Fibroblast of lung (primary cell): ENCODE results near the gene POLG2. TPM values are rescaled to one million over a fixed set of nuclear protein-coding genes. Genes with fewer than 3 reads are reported as not detected.
"Not testable (repeated sequence)": the region's sequence is repeated elsewhere in the genome, so short reads cannot be mapped to it uniquely, and the experiment has no call there.

ENCODE experiments used
- DNase-seq, 2 donors: peaks; one replicate each; pipeline versions ENCODE4 v3.0.0 to v3.0.0-alpha.2; 2010; ENCODE audit warnings: low read depth in 2 of 2
- H2AFZ ChIP-seq: 2 replicates; pipeline ENCODE4 v1.5.1; 2012; ENCODE audit warnings: low read length, control low read depth, inconsistent platforms
- H3K27ac ChIP-seq: 2 replicates; pipeline ENCODE4 v1.5.1; 2011; ENCODE audit warnings: low read length, control low read depth; ENCODE audit not compliant: insufficient read depth
- H3K27me3 ChIP-seq: 2 replicates; pipeline ENCODE4 v1.5.1; 2011; ENCODE audit warnings: mild to moderate bottlenecking, low read length; ENCODE audit not compliant: control insufficient read depth, insufficient read depth
- H3K36me3 ChIP-seq: 2 replicates; pipeline ENCODE4 v1.5.1; 2011; ENCODE audit warnings: low read length; ENCODE audit not compliant: control insufficient read depth, insufficient read depth
- H3K4me1 ChIP-seq: 2 replicates; pipeline ENCODE4 v1.5.1; 2011; ENCODE audit warnings: low read length; ENCODE audit not compliant: control insufficient read depth, insufficient read depth; ENCODE audit errors: extremely low read depth
- H3K4me2 ChIP-seq: 2 replicates; pipeline ENCODE4 v1.5.1; 2011; ENCODE audit warnings: low read length, control low read depth; ENCODE audit not compliant: insufficient read depth; ENCODE audit errors: extremely low read depth
- H3K4me3 ChIP-seq, 4 experiments: fragments of 200-600 bp in 1 of 4; sonication (generic) in 1 of 4; replicated peaks in 1 of 4; 2 replicates each; pipeline ENCODE4 v1.5.1; 2011 to 2016; ENCODE audit warnings: low read length in 4 of 4, low read depth in 3 of 4, mild to moderate bottlenecking in 3 of 4, control low read depth in 2 of 4, inconsistent platforms in 1 of 4, mixed read lengths in 1 of 4; ENCODE audit not compliant: insufficient read depth in 1 of 4; ENCODE audit errors: control extremely low read depth in 1 of 4
- H3K79me2 ChIP-seq: 2 replicates; pipeline ENCODE4 v1.5.1; 2012; ENCODE audit warnings: mild to moderate bottlenecking, low read length, inconsistent platforms; ENCODE audit not compliant: control insufficient read depth, insufficient read depth
- H3K9ac ChIP-seq: 2 replicates; pipeline ENCODE4 v1.5.1; 2011; ENCODE audit warnings: mild to moderate bottlenecking, low read length, control low read depth; ENCODE audit not compliant: insufficient read depth
- H3K9me3 ChIP-seq: 2 replicates; pipeline ENCODE4 v1.5.1; 2012; ENCODE audit warnings: low read depth, low read length; ENCODE audit not compliant: control insufficient read depth, insufficient read depth
- H4K20me1 ChIP-seq: 2 replicates; pipeline ENCODE4 v1.5.1; 2011; ENCODE audit warnings: low read length; ENCODE audit not compliant: control insufficient read depth, insufficient read depth; ENCODE audit errors: extremely low read depth
- EZH2 ChIP-seq: IDR thresholded peaks from 2 replicates; pipeline ENCODE4 v1.5.1; 2012; ENCODE audit warnings: low read length, control low read depth, mild to moderate bottlenecking; ENCODE audit errors: missing control alignments
- polyA plus RNA-seq, 2 donors: library from polyadenylated mRNA; depleted of rRNA in 1 of 2; stranded (reverse) in 1 of 2; unstranded in 1 of 2; fragments of >200 nt; gene quantifications; 2 replicates each; pipeline ENCODE4 v1.2.1, GENCODE V29; 2011 to 2012; ENCODE audit warnings: missing spikeins in 1 of 2
- total RNA-seq: library from RNA; depleted of rRNA; stranded (reverse); fragments of >200 nt; gene quantifications from 2 replicates; pipeline ENCODE4 v1.2.1, GENCODE V29; 2014
- TF ChIP-seq, protein P1 (sequence below), 2 donors: IDR thresholded peaks in 1 of 2; conservative IDR thresholded peaks in 1 of 2; 1 replicate in 1 of 2; 2 replicates in 1 of 2; pipeline ENCODE4 v1.5.1; 2011 to 2012; ENCODE audit warnings: low read length in 2 of 2, control low read depth in 1 of 2, inconsistent platforms in 1 of 2, low read depth in 1 of 2, mild to moderate bottlenecking in 1 of 2

POLG2 gene
- total and polyA plus RNA-seq, 2 donors (not counting 1 experiment from before 2014, with no cell fraction given) = 6.9 to 21.3 TPM

DNA sequence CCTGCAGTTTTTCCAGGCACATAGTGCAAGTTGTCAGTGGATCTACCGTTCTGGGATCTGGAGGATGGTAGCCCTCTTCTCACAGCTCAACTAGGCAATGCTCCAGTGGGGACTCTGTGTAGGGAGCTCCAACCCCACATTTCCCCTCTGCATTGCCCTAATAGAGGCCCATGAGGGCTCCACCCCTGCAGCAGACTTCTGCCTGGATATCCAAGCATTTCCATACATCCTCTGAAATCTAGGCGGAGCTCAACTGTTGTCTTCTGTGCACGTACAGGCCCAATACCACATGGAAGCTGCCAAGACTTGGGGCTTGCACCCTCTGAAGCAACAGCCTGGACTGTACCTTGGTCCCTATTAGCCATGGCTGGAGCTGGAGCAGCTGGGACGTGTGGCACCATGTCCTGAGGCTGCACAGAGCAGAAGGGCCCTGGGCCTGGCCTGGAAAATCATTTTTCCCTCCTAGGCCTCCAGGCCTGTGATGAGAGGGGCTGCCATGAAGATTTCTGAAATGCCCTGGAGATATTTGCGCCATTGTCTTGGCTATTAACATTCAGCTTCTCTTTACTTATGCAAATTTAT lies 58.8 kb downstream of the POLG2 start:
- H3K4me3 ChIP-seq = no peak overlapping the region
- TF ChIP-seq, protein P1, sequence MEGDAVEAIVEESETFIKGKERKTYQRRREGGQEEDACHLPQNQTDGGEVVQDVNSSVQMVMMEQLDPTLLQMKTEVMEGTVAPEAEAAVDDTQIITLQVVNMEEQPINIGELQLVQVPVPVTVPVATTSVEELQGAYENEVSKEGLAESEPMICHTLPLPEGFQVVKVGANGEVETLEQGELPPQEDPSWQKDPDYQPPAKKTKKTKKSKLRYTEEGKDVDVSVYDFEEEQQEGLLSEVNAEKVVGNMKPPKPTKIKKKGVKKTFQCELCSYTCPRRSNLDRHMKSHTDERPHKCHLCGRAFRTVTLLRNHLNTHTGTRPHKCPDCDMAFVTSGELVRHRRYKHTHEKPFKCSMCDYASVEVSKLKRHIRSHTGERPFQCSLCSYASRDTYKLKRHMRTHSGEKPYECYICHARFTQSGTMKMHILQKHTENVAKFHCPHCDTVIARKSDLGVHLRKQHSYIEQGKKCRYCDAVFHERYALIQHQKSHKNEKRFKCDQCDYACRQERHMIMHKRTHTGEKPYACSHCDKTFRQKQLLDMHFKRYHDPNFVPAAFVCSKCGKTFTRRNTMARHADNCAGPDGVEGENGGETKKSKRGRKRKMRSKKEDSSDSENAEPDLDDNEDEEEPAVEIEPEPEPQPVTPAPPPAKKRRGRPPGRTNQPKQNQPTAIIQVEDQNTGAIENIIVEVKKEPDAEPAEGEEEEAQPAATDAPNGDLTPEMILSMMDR (conservative IDR thresholded peaks at IDR 0.05 in 1 of 2, IDR thresholded peaks at IDR 0.05 in 1 of 2; ENCODE audit: low read depth in 1 of 2, low read length in 2 of 2) = no peak
- TF ChIP-seq EZH2 = no peak
- no peaks in the 10 kb centered on the region for H3K36me3 ChIP-seq
- no peaks in the 10 kb centered on the region for H3K27me3 ChIP-seq
- no peak overlapping the region for H3K4me2 ChIP-seq
- no peak overlapping the region for H3K9ac ChIP-seq
- no peaks in the 10 kb centered on the region for H4K20me1 ChIP-seq
- H3K79me2 ChIP-seq = no peaks in the 10 kb centered on the region
- DNase-seq = no peak
- H3K27ac ChIP-seq = no peak overlapping the region
- no peaks in the 10 kb centered on the region for H3K9me3 ChIP-seq
- no peak overlapping the region for H2AFZ ChIP-seq
- H3K4me1 ChIP-seq = peaks cover 7% of the 10 kb centered on the region

DNA sequence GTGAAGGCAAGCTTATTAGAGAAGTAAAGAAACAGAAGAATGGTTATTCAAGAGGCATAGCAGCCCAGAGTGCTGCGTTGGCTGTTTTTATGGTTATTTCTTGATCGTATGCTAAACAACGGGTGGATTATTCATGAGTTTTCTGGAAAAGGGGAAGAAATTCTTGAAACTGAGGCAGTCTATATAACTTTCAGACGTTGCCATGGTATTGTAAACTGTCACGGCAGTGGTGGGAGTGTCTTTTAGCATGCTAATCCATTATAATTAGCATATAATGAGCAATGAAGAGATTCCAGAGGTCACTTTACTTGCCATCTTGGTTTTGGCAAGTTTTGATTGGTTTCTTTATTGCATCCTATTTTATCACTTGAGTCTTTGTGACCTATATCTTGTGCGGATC lies 65.3 kb downstream of the POLG2 start:
- Histone ChIP-seq H3K9ac (no peak overlapping the region), H3K9me3 (no peaks in the 10 kb centered on the region), H3K4me3 (no peak overlapping the region), H3K36me3 (no peaks in the 10 kb centered on the region), H3K27ac (no peak overlapping the region), H2AFZ (no peak overlapping the region), H3K27me3 (no peaks in the 10 kb centered on the region), H3K4me2 (no peak overlapping the region), H3K79me2 (no peaks in the 10 kb centered on the region), H4K20me1 (no peaks in the 10 kb centered on the region), H3K4me1 (no peaks in the 10 kb centered on the region)
- TF ChIP-seq EZH2 = no peak
- TF ChIP-seq, protein P1 (conservative IDR thresholded peaks at IDR 0.05 in 1 of 2, IDR thresholded peaks at IDR 0.05 in 1 of 2; ENCODE audit: low read depth in 1 of 2, low read length in 2 of 2) = no peak
- no peak for DNase-seq

DNA sequence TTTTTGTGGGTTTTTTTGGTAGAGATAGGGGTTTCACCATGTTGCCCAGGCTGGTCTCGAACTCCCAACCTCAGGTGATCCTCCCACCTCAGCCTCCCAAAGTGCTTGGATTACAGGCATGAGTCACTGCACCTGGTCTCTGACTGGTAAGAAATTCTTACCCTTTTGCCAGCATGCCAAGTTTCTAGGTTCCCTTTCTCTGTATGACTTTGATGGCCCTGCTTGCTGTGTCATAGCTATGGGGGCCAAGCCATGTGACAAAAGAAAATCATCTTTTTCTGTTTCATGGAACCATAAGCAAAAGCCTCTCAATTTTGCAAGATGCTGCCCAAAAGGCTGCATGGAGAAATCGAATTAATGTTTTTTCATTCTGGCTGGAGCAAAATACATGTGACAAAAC lies 66.8 kb downstream of the POLG2 start:
- not testable (repeated sequence) for H3K27me3 ChIP-seq, H3K27ac ChIP-seq, H3K4me3 ChIP-seq, H3K9ac ChIP-seq, H3K9me3 ChIP-seq, H4K20me1 ChIP-seq, H3K4me2 ChIP-seq, H3K4me1 ChIP-seq, H2AFZ ChIP-seq, H3K36me3 ChIP-seq, H3K79me2 ChIP-seq, DNase-seq
